ENCODE data around the gene RAD51B.

The RAD51B gene

DNA sequence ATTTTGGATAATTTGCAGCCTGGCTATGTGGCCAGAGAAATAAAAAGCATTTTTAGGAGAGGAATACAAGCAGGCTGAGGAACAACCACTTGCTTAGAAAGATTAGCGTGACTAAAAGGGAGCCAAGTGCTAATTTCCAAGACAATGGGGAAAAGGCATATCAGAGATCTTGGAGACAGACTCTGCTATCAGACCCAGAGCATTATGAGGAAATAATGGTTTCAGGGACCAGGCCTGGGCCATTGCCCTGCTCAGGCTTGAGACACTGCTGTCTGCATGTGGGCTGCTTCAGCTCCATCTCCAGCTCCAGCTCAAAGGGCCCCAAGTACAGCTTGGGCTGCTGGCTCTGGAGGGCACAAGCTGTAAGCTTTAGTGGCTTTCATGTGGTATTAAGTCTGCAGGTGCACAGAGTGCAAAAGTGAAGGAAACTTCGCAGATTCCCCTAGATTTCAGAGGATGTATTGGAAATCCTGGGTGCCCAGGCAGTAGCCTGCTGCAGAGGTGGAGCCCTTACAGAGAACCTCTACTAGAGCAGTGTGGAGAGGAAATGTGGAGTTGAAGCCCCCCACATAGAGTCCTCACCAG, 524.0 kb downstream of the RAD51B start:
- WGBS (ENCODE audit: extremely low coverage, insufficient coverage, low lambda C conversion rate), result no CpG with 5 or more reads among the region's 2 CpGs
- no peaks in the 10 kb centered on the region for H3K79me1 ChIP-seq (ENCODE audit: low read length)
- H3K27me3 ChIP-seq (ENCODE audit: insufficient read depth, low read length, poor library complexity), result no peaks in the 10 kb centered on the region
- peaks cover 11% of the 10 kb centered on the region for H3K4me1 ChIP-seq (ENCODE audit: control insufficient read depth, low read depth, low read length)
- H4K5ac ChIP-seq (ENCODE audit: low read length), result no peak overlapping the region
- no peak overlapping the region for H3K9ac ChIP-seq (ENCODE audit: low read length)
- H3K36me3 ChIP-seq (ENCODE audit: control insufficient read depth, insufficient read depth, low read length), result no peaks in the 10 kb centered on the region
- no peak overlapping the region for H4K8ac ChIP-seq (ENCODE audit: low read depth, low read length)
- peak overlapping the region; percentile 50 for H3K56ac ChIP-seq (ENCODE audit: low read length)
- peak; percentile 79 for DNase-seq
- peak overlapping the region; percentile 56 for H2AK5ac ChIP-seq (ENCODE audit: low read length)
- no peak overlapping the region for H3K27ac ChIP-seq (ENCODE audit: low read depth, low read length)
- H2BK5ac ChIP-seq (ENCODE audit: low read length), result peak overlapping the region; percentile 37
- H3K79me2 ChIP-seq (ENCODE audit: control insufficient read depth, insufficient read depth, low read length), result no peaks in the 10 kb centered on the region
- no peak overlapping the region for H3K23ac ChIP-seq (ENCODE audit: low read length)
- H3K4ac ChIP-seq (ENCODE audit: low read depth, low read length), result no peak overlapping the region
- no peak overlapping the region for H3K4me2 ChIP-seq (ENCODE audit: low read length)
- no peak overlapping the region for H3K18ac ChIP-seq (ENCODE audit: low read length)
- no peak overlapping the region for H2BK120ac ChIP-seq (ENCODE audit: low read depth, low read length)
- no peak overlapping the region for H3K4me3 ChIP-seq (ENCODE audit: low read length)
- no peak overlapping the region for H2BK15ac ChIP-seq (replicated peaks; ENCODE audit: low read depth)

- no peak overlapping the region for H3K23ac ChIP-seq (ENCODE audit: low read length)
- no peak overlapping the region for H3K9ac ChIP-seq (ENCODE audit: low read length)
- no CpG with 5 or more reads among the region's 4 CpGs for WGBS (ENCODE audit: extremely low coverage, insufficient coverage, low lambda C conversion rate)
- H3K4me1 ChIP-seq (ENCODE audit: control insufficient read depth, low read depth, low read length), result peaks cover 11% of the 10 kb centered on the region
- no peak overlapping the region for H4K5ac ChIP-seq (ENCODE audit: low read length)
- no peak overlapping the region for H3K4me2 ChIP-seq (ENCODE audit: low read length)
- no peak overlapping the region for H2AK5ac ChIP-seq (ENCODE audit: low read length)
- H2BK15ac ChIP-seq (replicated peaks; ENCODE audit: low read depth), result no peak overlapping the region
- no peak overlapping the region for H2BK5ac ChIP-seq (ENCODE audit: low read length)
- no peaks in the 10 kb centered on the region for H3K36me3 ChIP-seq (ENCODE audit: control insufficient read depth, insufficient read depth, low read length)
- H3K56ac ChIP-seq (ENCODE audit: low read length), result no peak overlapping the region
- no peak overlapping the region for H4K8ac ChIP-seq (ENCODE audit: low read depth, low read length)
- H3K4me3 ChIP-seq (ENCODE audit: low read length), result no peak overlapping the region
- H3K79me1 ChIP-seq (ENCODE audit: low read length), result no peaks in the 10 kb centered on the region
- DNase-seq, result no peak
- H3K27ac ChIP-seq (ENCODE audit: low read depth, low read length), result no peak overlapping the region
- H3K27me3 ChIP-seq (ENCODE audit: insufficient read depth, low read length, poor library complexity), result no peaks in the 10 kb centered on the region
- no peak overlapping the region for H3K18ac ChIP-seq (ENCODE audit: low read length)
- H2BK120ac ChIP-seq (ENCODE audit: low read depth, low read length), result no peak overlapping the region
- H3K79me2 ChIP-seq (ENCODE audit: control insufficient read depth, insufficient read depth, low read length), result no peaks in the 10 kb centered on the region
- no peak overlapping the region for H3K4ac ChIP-seq (ENCODE audit: low read depth, low read length)
These were observed 526.2 kb downstream of the RAD51B start for GRCh38 chr14:68345738-68346137.

DNA sequence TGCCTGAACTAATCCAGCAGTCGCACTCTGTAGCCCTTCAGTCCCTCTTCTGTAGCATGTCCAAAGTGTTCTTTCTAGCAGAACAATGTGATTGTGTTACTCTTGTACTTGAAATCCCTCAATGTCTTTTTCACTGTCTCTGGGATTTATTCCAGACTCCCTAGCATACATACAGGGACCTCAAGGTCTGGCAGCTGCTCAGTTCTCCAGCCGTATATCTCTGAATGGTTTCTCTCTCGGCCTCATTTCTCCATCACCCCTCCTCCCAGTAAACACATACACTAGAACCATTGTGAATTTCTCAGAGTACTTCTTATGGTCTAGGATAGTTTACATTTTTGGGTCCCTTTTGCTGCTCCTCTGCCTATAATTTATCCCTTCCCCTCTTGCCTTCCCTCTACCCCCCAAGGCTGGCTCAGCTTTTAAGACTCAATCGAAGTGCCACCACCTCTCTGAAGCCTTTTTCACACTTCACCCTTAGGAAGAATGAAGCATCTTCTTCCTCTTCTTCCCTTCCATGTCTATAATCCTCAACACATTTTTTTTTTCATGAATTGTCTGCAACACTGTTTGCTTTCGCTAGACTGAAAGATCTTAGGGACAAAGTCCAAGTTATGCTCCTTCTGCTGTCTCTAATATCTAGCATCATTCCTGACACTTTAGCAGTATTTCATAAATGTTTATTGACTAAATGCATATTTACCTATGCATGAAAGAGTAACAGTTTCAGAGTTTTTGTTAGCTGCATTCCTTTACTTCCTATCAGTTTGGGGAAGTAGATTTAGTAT, 527.2 kb downstream of the RAD51B start:
- no peak overlapping the region for H3K23ac ChIP-seq (ENCODE audit: low read length)
- no peak overlapping the region for H2BK5ac ChIP-seq (ENCODE audit: low read length)
- no peak for DNase-seq
- no peak overlapping the region for H2BK120ac ChIP-seq (ENCODE audit: low read depth, low read length)
- peaks cover 7% of the 10 kb centered on the region for H3K4me1 ChIP-seq (ENCODE audit: control insufficient read depth, low read depth, low read length)
- no peak overlapping the region for H2AK5ac ChIP-seq (ENCODE audit: low read length)
- H3K18ac ChIP-seq (ENCODE audit: low read length), result no peak overlapping the region
- no CpG with 5 or more reads among the region's 5 CpGs for WGBS (ENCODE audit: extremely low coverage, insufficient coverage, low lambda C conversion rate)
- no peak overlapping the region for H4K5ac ChIP-seq (ENCODE audit: low read length)
- no peaks in the 10 kb centered on the region for H3K79me1 ChIP-seq (ENCODE audit: low read length)
- H3K9ac ChIP-seq (ENCODE audit: low read length), result no peak overlapping the region
- no peaks in the 10 kb centered on the region for H3K27me3 ChIP-seq (ENCODE audit: insufficient read depth, low read length, poor library complexity)
- no peaks in the 10 kb centered on the region for H3K36me3 ChIP-seq (ENCODE audit: control insufficient read depth, insufficient read depth, low read length)
- no peak overlapping the region for H3K4ac ChIP-seq (ENCODE audit: low read depth, low read length)
- no peak overlapping the region for H3K56ac ChIP-seq (ENCODE audit: low read length)
- H3K27ac ChIP-seq (ENCODE audit: low read depth, low read length), result no peak overlapping the region
- no peak overlapping the region for H2BK15ac ChIP-seq (replicated peaks; ENCODE audit: low read depth)
- no peak overlapping the region for H3K4me2 ChIP-seq (ENCODE audit: low read length)
- H4K8ac ChIP-seq (ENCODE audit: low read depth, low read length), result no peak overlapping the region
- no peak overlapping the region for H3K4me3 ChIP-seq (ENCODE audit: low read length)
- H3K79me2 ChIP-seq (ENCODE audit: control insufficient read depth, insufficient read depth, low read length), result no peaks in the 10 kb centered on the region

DNA sequence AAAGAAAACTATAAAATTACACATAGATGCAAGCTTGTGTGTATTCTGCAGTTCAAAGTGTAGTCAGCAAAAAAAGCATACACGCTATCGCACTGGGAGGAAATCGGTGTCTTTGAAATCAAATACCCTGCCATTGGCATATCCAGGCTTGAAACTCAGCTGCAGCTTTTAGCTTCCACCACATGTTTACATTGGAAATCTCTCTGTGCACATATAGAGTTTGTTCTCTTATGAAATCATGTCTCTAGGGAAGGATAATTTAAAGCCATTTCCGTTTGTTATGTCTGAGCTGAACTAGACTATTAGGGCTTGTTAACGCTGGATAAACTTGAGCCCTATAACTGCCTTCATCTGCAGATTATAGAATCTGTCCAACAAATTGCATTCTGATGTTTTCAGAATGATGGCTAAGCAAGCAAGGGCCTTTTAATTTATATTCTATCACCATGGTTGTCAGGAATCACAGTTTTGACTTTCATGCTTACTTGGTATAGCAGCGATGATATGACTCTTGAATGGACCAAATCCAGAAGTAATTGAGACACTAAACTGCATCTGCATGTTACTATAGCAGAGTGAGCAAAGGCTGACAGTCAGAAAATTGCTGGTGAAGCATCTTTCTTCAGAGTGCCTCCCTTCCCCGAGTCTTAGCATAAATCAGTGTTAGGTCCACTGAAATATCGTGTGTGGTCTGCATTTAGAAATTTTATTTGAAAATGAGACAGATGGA, 530.5 kb downstream of the RAD51B start:
- H3K18ac ChIP-seq (ENCODE audit: low read length), result no peak overlapping the region
- H3K79me2 ChIP-seq (ENCODE audit: control insufficient read depth, insufficient read depth, low read length), result no peaks in the 10 kb centered on the region
- H2BK5ac ChIP-seq (ENCODE audit: low read length), result no peak overlapping the region
- H2AK5ac ChIP-seq (ENCODE audit: low read length), result no peak overlapping the region
- no peak overlapping the region for H3K56ac ChIP-seq (ENCODE audit: low read length)
- H2BK15ac ChIP-seq (replicated peaks; ENCODE audit: low read depth), result no peak overlapping the region
- H3K4me3 ChIP-seq (ENCODE audit: low read length), result no peak overlapping the region
- no peak overlapping the region for H3K4me2 ChIP-seq (ENCODE audit: low read length)
- no CpG with 5 or more reads among the region's 8 CpGs for WGBS (ENCODE audit: extremely low coverage, insufficient coverage, low lambda C conversion rate)
- no peak overlapping the region for H2BK120ac ChIP-seq (ENCODE audit: low read depth, low read length)
- no peaks in the 10 kb centered on the region for H3K79me1 ChIP-seq (ENCODE audit: low read length)
- H3K27me3 ChIP-seq (ENCODE audit: insufficient read depth, low read length, poor library complexity), result no peaks in the 10 kb centered on the region
- H3K4me1 ChIP-seq (ENCODE audit: control insufficient read depth, low read depth, low read length), result no peaks in the 10 kb centered on the region
- H4K8ac ChIP-seq (ENCODE audit: low read depth, low read length), result no peak overlapping the region
- no peaks in the 10 kb centered on the region for H3K36me3 ChIP-seq (ENCODE audit: control insufficient read depth, insufficient read depth, low read length)
- H3K23ac ChIP-seq (ENCODE audit: low read length), result no peak overlapping the region
- no peak overlapping the region for H4K5ac ChIP-seq (ENCODE audit: low read length)
- H3K27ac ChIP-seq (ENCODE audit: low read depth, low read length), result no peak overlapping the region
- H3K4ac ChIP-seq (ENCODE audit: low read depth, low read length), result no peak overlapping the region
- DNase-seq, result no peak
- H3K9ac ChIP-seq (ENCODE audit: low read length), result no peak overlapping the region

DNA sequence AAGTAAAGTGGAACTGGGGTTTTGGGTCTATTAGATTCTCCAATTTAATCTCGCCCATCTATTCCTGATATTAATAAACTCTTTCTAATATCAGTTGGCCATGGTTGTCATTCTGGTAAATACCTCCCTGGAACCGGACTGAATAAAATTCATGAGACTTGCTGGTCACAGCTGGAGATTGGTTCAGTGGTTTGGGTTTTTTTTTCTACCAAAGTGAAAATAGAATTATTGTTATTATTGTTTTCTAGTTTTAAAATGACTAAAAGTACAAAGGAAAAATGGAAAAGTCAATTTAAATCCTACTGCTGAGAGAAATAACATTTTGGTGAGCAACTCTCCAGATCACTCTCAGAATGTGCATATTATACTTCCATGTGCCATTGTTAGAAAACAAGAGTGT, 535.8 kb downstream of the RAD51B start:
- H4K8ac ChIP-seq (ENCODE audit: low read depth, low read length), result no peak overlapping the region
- H3K18ac ChIP-seq (ENCODE audit: low read length), result no peak overlapping the region
- H3K27ac ChIP-seq (ENCODE audit: low read depth, low read length), result no peak overlapping the region
- no peaks in the 10 kb centered on the region for H3K4me1 ChIP-seq (ENCODE audit: control insufficient read depth, low read depth, low read length)
- no peak overlapping the region for H2BK120ac ChIP-seq (ENCODE audit: low read depth, low read length)
- H3K4me2 ChIP-seq (ENCODE audit: low read length), result no peak overlapping the region
- no peak for DNase-seq
- H3K23ac ChIP-seq (ENCODE audit: low read length), result no peak overlapping the region
- H3K56ac ChIP-seq (ENCODE audit: low read length), result no peak overlapping the region
- H2BK5ac ChIP-seq (ENCODE audit: low read length), result no peak overlapping the region
- H3K27me3 ChIP-seq (ENCODE audit: insufficient read depth, low read length, poor library complexity), result no peaks in the 10 kb centered on the region
- H2BK15ac ChIP-seq (replicated peaks; ENCODE audit: low read depth), result no peak overlapping the region
- no peak overlapping the region for H3K9ac ChIP-seq (ENCODE audit: low read length)
- WGBS (ENCODE audit: extremely low coverage, insufficient coverage, low lambda C conversion rate), result no CpG with 5 or more reads among the region's 2 CpGs
- H3K4ac ChIP-seq (ENCODE audit: low read depth, low read length), result no peak overlapping the region
- H3K79me2 ChIP-seq (ENCODE audit: control insufficient read depth, insufficient read depth, low read length), result no peaks in the 10 kb centered on the region
- no peak overlapping the region for H3K4me3 ChIP-seq (ENCODE audit: low read length)
- no peaks in the 10 kb centered on the region for H3K79me1 ChIP-seq (ENCODE audit: low read length)
- no peak overlapping the region for H4K5ac ChIP-seq (ENCODE audit: low read length)
- no peaks in the 10 kb centered on the region for H3K36me3 ChIP-seq (ENCODE audit: control insufficient read depth, insufficient read depth, low read length)
- no peak overlapping the region for H2AK5ac ChIP-seq (ENCODE audit: low read length)
